GM23338 (cell line): ENCODE results near the gene NFATC3. TPM values are rescaled to one million over a fixed set of nuclear protein-coding genes. Genes with fewer than 3 reads are reported as not detected.

Experiments used
- ATAC-seq: fragments of 200-7000 bp; cut with Tn5 transposase; 3 replicates; pipeline ENCODE4 v1.9.1; 2020
- DNase-seq: peaks from one replicate; pipeline ENCODE4 v3.0.0-alpha.2; 2015; ENCODE audit warnings: low spot score
- H2AFZ ChIP-seq: fragments of 200-600 bp; sonication (generic); 2 replicates; pipeline ENCODE4 v1.8.0; 2016; ENCODE audit warnings: antibody characterized with exemption, mild to moderate bottlenecking, moderate library complexity
- H3F3A ChIP-seq: fragments of 200-600 bp; sonication (generic); replicated peaks from 2 replicates; pipeline ENCODE4 v1.8.0; 2017; ENCODE audit warnings: antibody characterized with exemption, mixed run types, low read depth
- H3K27ac ChIP-seq: fragments of 200-600 bp; sonication (generic); 2 replicates; pipeline ENCODE4 v1.6.1; 2016; ENCODE audit warnings: low read depth
- H3K27me3 ChIP-seq: fragments of 200-600 bp; sonication (generic); 2 replicates; pipeline ENCODE4 v1.8.0; 2016; ENCODE audit warnings: mild to moderate bottlenecking, mixed run types, moderate library complexity; ENCODE audit not compliant: insufficient read depth
- H3K36me3 ChIP-seq: fragments of 200-600 bp; sonication (generic); 2 replicates; pipeline ENCODE4 v1.8.0; 2016; ENCODE audit warnings: mild to moderate bottlenecking; ENCODE audit not compliant: insufficient read depth
- H3K4me1 ChIP-seq: fragments of 200-600 bp; sonication (generic); 2 replicates; pipeline ENCODE4 v1.8.0; 2016; ENCODE audit warnings: mild to moderate bottlenecking, moderate library complexity; ENCODE audit not compliant: insufficient read depth
- H3K4me2 ChIP-seq: fragments of 200-600 bp; sonication (generic); 2 replicates; pipeline ENCODE4 v1.7.1; 2017; ENCODE audit warnings: mixed run types
- H3K4me3 ChIP-seq: fragments of 200-600 bp; sonication (generic); 2 replicates; pipeline ENCODE4 v1.6.1; 2016; ENCODE audit warnings: mixed run types
- H3K79me2 ChIP-seq: fragments of 200-600 bp; sonication (generic); replicated peaks from 2 replicates; pipeline ENCODE4 v1.8.0; 2017; ENCODE audit warnings: mild to moderate bottlenecking; ENCODE audit not compliant: insufficient read depth
- H3K9me2 ChIP-seq: fragments of 200-600 bp; sonication (generic); 2 replicates; pipeline ENCODE4 v1.8.0; 2017; ENCODE audit not compliant: insufficient read depth
- H4K20me1 ChIP-seq: fragments of 200-600 bp; sonication (generic); replicated peaks from 2 replicates; pipeline ENCODE4 v1.8.0; 2017; ENCODE audit warnings: mild to moderate bottlenecking; ENCODE audit not compliant: insufficient read depth
- H3K27ac Mint-ChIP-seq: 2 replicates; pipeline ENCODE4 v1.8.0; 2020; ENCODE audit warnings: inconsistent platforms, mild to moderate bottlenecking, moderate library complexity, mixed read lengths
- H3K27me3 Mint-ChIP-seq: 3 replicates; pipeline ENCODE4 v1.8.0; 2022; ENCODE audit warnings: low read depth, mild to moderate bottlenecking, moderate library complexity, mixed read lengths, inconsistent platforms; ENCODE audit not compliant: insufficient read depth, poor library complexity
- H3K36me3 Mint-ChIP-seq: 3 replicates; pipeline ENCODE4 v1.8.0; 2021; ENCODE audit warnings: low read depth, mild to moderate bottlenecking, inconsistent platforms, moderate library complexity, mixed read lengths
- H3K4me1 Mint-ChIP-seq: 3 replicates; pipeline ENCODE4 v1.8.0; 2020; ENCODE audit warnings: mild to moderate bottlenecking, inconsistent platforms, mixed read lengths
- H3K4me3 Mint-ChIP-seq: 3 replicates; pipeline ENCODE4 v1.8.0; 2021; ENCODE audit warnings: moderate library complexity, mild to moderate bottlenecking, inconsistent platforms, mixed read lengths
- H3K9me3 Mint-ChIP-seq: 3 replicates; pipeline ENCODE4 v1.8.0; 2020; ENCODE audit warnings: moderate library complexity, mild to moderate bottlenecking, inconsistent platforms, mixed read lengths
- CREB1 ChIP-seq: fragments of 250-450 bp; sonication (Bioruptor Pico); IDR thresholded peaks from 2 replicates; pipeline ENCODE4 v1.5.0; 2020; ENCODE audit warnings: low read depth, mild to moderate bottlenecking, moderate library complexity
- ETS1 ChIP-seq: IDR thresholded peaks from 2 replicates; pipeline ENCODE4 v1.6.1; 2016; ENCODE audit warnings: antibody characterized with exemption
- EZH2 ChIP-seq: fragments of 200-600 bp; sonication (generic); IDR thresholded peaks from one replicate; pipeline ENCODE4 v1.8.0; 2017; ENCODE audit warnings: antibody characterized with exemption, mild to moderate bottlenecking, low read depth; ENCODE audit not compliant: unreplicated experiment
- JUNB ChIP-seq: IDR thresholded peaks from one replicate; pipeline ENCODE4 v1.6.1; 2016; ENCODE audit warnings: antibody characterized with exemption; ENCODE audit not compliant: unreplicated experiment
- NANOG ChIP-seq: IDR thresholded peaks from 2 replicates; pipeline ENCODE4 v1.6.1; 2016; ENCODE audit warnings: antibody characterized with exemption, borderline replicate concordance
- POLR2AphosphoS5 ChIP-seq: IDR thresholded peaks from 2 replicates; pipeline ENCODE4 v1.6.1; 2016; ENCODE audit warnings: antibody characterized with exemption, low read depth
- STAT1 ChIP-seq: IDR thresholded peaks from one replicate; pipeline ENCODE4 v1.6.1; 2016; ENCODE audit warnings: antibody characterized with exemption; ENCODE audit not compliant: unreplicated experiment
- ZNF114 ChIP-seq: fragments of 250-450 bp; sonication (Bioruptor Pico); IDR thresholded peaks from 2 replicates; pipeline ENCODE4 v1.5.0; 2020; ENCODE audit warnings: mild to moderate bottlenecking, moderate library complexity
- ZNF331 ChIP-seq: fragments of 250-450 bp; sonication (Bioruptor Pico); IDR thresholded peaks from 2 replicates; pipeline ENCODE4 v1.5.0; 2020; ENCODE audit warnings: low read depth, mild to moderate bottlenecking, moderate library complexity
- ZNF462 ChIP-seq: fragments of 250-450 bp; sonication (Bioruptor Pico); IDR thresholded peaks from 2 replicates; pipeline ENCODE4 v1.5.0; 2020; ENCODE audit warnings: mild to moderate bottlenecking, moderate library complexity
- polyA plus RNA-seq: library from polyadenylated mRNA; unstranded; fragments of >200 nt; fragmentation: Nextera tagmentation; extraction: Ambion mirVana; gene quantifications from 2 replicates; pipeline ENCODE4 v1.2.1, GENCODE V29; 2016
- total RNA-seq: library from RNA; depleted of rRNA; stranded (reverse); fragments of >200 nt; shearing (Covaris generic); gene quantifications from 2 replicates; pipeline ENCODE4 v1.2.3, GENCODE V29; 2014

The NFATC3 gene
- total and polyA plus RNA-seq, 2 experiments from 2014 or later, result 9.2 to 40.9 TPM

GRCh38 chr16:68073902-68074760 lies 11.0 kb upstream of the NFATC3 start:
- Mint-ChIP-seq H3K4me1 (no peaks in the 10 kb centered on the region), H3K27ac (no peak overlapping the region), H3K4me3 (no peak overlapping the region), H3K36me3 (peaks cover 44% of the 10 kb centered on the region), H3K9me3 (no peaks in the 10 kb centered on the region), H3K27me3 (peaks cover 5% of the 10 kb centered on the region)
- no peaks in the 10 kb centered on the region for H3K27me3 ChIP-seq
- no peaks in the 10 kb centered on the region for H3K79me2 ChIP-seq
- no peak overlapping the region for H2AFZ ChIP-seq
- H3K27ac ChIP-seq, result no peak overlapping the region
- no peaks in the 10 kb centered on the region for H3K9me2 ChIP-seq
- H3F3A ChIP-seq, result no peaks in the 10 kb centered on the region
- TF ChIP-seq ZNF331 (CRISPR knock-in tag) (no peak), NANOG (no peak), CREB1 (CRISPR knock-in tag) (no peak)
- H4K20me1 ChIP-seq, result no peaks in the 10 kb centered on the region; the same call in none of the 2 replicates
- H3K4me2 ChIP-seq, result no peak overlapping the region
- DNase-seq, result no peak
- no peak for ATAC-seq
- 0 out of 2 replicates have a peak, but pooled peaks cover 3% of the 10 kb centered on the region for H3K36me3 ChIP-seq
- H3K4me1 ChIP-seq, result no peaks in the 10 kb centered on the region
- H3K4me3 ChIP-seq, result no peak overlapping the region

GRCh38 chr16:68074850-68075555 lies 10.2 kb upstream of the NFATC3 start:
- Histone ChIP-seq H3K27ac (no peak overlapping the region), H3K4me1 (no peaks in the 10 kb centered on the region), H3K27me3 (no peaks in the 10 kb centered on the region), H3K36me3 (0 out of 2 replicates have a peak, but pooled peaks cover 3% of the 10 kb centered on the region), H4K20me1 (no peaks in the 10 kb centered on the region; the same call in none of the 2 replicates), H2AFZ (no peak overlapping the region), H3K4me2 (no peak overlapping the region), H3K9me2 (no peaks in the 10 kb centered on the region), H3K4me3 (no peak overlapping the region), H3F3A (no peaks in the 10 kb centered on the region), H3K79me2 (no peaks in the 10 kb centered on the region)
- ATAC-seq (no peak), DNase-seq (no peak)
- peaks cover 42% of the 10 kb centered on the region for H3K36me3 Mint-ChIP-seq
- H3K27me3 Mint-ChIP-seq, result peaks cover 5% of the 10 kb centered on the region
- no peak overlapping the region for H3K27ac Mint-ChIP-seq
- no peak overlapping the region for H3K4me3 Mint-ChIP-seq
- H3K9me3 Mint-ChIP-seq, result no peaks in the 10 kb centered on the region
- H3K4me1 Mint-ChIP-seq, result no peaks in the 10 kb centered on the region
- no peak for TF ChIP-seq STAT1
- no peak for TF ChIP-seq ZNF462 (CRISPR knock-in tag)
- no peak for TF ChIP-seq EZH2
- no peak for TF ChIP-seq ETS1
- no peak for TF ChIP-seq ZNF114 (CRISPR knock-in tag)
- TF ChIP-seq POLR2AphosphoS5, result no peak
- TF ChIP-seq NANOG, result no peak
- TF ChIP-seq JUNB, result no peak
